H1 (cell line): Measurements from ENCODE around the gene PLEKHM3. TPM values are rescaled to one million over a fixed set of nuclear protein-coding genes. Genes with fewer than 3 reads are reported as not detected.

ENCODE experiments used
- CTCF ChIA-PET: fragments of 300-600 bp; sonication (Branson Sonifier 250); formaldehyde crosslinking; loops from one replicate; lab custom pipeline; 2021; ENCODE audit not compliant: partially characterized antibody; lab: Charles Lee
- POLR2A ChIA-PET: fragments of 300-600 bp; sonication (Branson Sonifier 250); formaldehyde crosslinking; loops from one replicate; lab custom pipeline; 2021; ENCODE audit warnings: inconsistent platforms; ENCODE audit not compliant: partially characterized antibody; lab: Charles Lee
- DNase-seq, 2 experiments: peaks; one replicate each; pipeline versions ENCODE4 v3.0.0 to v3.0.0-alpha.2; 2010 to 2022; ENCODE audit warnings: low spot score in 2 of 2, low read depth in 1 of 2, mixed read lengths in 1 of 2
- FAIRE-seq: peaks from 2 replicates; lab custom pipeline; 2011; peaks lifted over from hg19 to GRCh38; lab: Jason Lieb, UNC
- H2AFZ ChIP-seq: 2 replicates; pipeline ENCODE4 v1.8.1; 2012; ENCODE audit warnings: low read length, inconsistent platforms
- H2AK5ac ChIP-seq: 2 replicates; pipeline ENCODE4 v1.6.1; 2013; ENCODE audit warnings: low read depth, low read length
- H2BK120ac ChIP-seq: replicated peaks from 2 replicates; pipeline ENCODE3; 2013; ENCODE audit warnings: low read depth, low read length, inconsistent platforms
- H2BK12ac ChIP-seq: 2 replicates; pipeline ENCODE4 v1.6.1; 2013; ENCODE audit warnings: low read depth, low read length
- H2BK15ac ChIP-seq: 2 replicates; pipeline ENCODE4 v1.6.1; 2013; ENCODE audit warnings: low read length
- H2BK20ac ChIP-seq: 2 replicates; pipeline ENCODE4 v1.6.1; 2013; ENCODE audit warnings: low read length
- H2BK5ac ChIP-seq: 2 replicates; pipeline ENCODE4 v1.6.1; 2013; ENCODE audit warnings: low read depth, low read length
- H3K14ac ChIP-seq: 2 replicates; pipeline ENCODE4 v1.6.1; 2013; ENCODE audit warnings: inconsistent platforms; ENCODE audit not compliant: insufficient read length
- H3K18ac ChIP-seq: 2 replicates; pipeline ENCODE4 v1.6.1; 2013; ENCODE audit warnings: low read length; ENCODE audit errors: extremely low read depth
- H3K23ac ChIP-seq: 2 replicates; pipeline ENCODE4 v1.6.1; 2013; ENCODE audit warnings: inconsistent platforms; ENCODE audit not compliant: insufficient read length
- H3K23me2 ChIP-seq: 2 replicates; pipeline ENCODE4 v1.6.1; 2013; ENCODE audit warnings: low read depth, low read length
- H3K27ac ChIP-seq: 2 replicates; pipeline ENCODE4 v1.6.1; 2011; ENCODE audit warnings: low read depth, low read length, inconsistent platforms
- H3K27me3 ChIP-seq, 4 experiments: replicated peaks in 1 of 4; 1 replicate in 1 of 4; 2 replicates in 3 of 4; pipeline versions ENCODE4 v1.6.1 to v1.8.1; 2011 to 2013; ENCODE audit warnings: low read length in 3 of 4, mild to moderate bottlenecking in 3 of 4, inconsistent platforms in 2 of 4, mixed read lengths in 2 of 4, moderate library complexity in 1 of 4; ENCODE audit not compliant: control insufficient read depth in 3 of 4, insufficient read depth in 3 of 4; ENCODE audit errors: extremely low read depth in 1 of 4
- H3K36me3 ChIP-seq, 4 experiments: 2 replicates each; pipeline versions ENCODE4 v1.6.1 to v1.8.1; 2011 to 2013; ENCODE audit warnings: mild to moderate bottlenecking in 4 of 4, low read length in 3 of 4, moderate library complexity in 2 of 4, control low read depth in 1 of 4, inconsistent platforms in 1 of 4; ENCODE audit not compliant: insufficient read depth in 4 of 4, control insufficient read depth in 2 of 4
- H3K4ac ChIP-seq: replicated peaks from 2 replicates; pipeline ENCODE3; 2013; ENCODE audit warnings: low read length, low read depth, mixed read lengths, inconsistent platforms; ENCODE audit not compliant: insufficient read length
- H3K4me1 ChIP-seq, 4 experiments: replicated peaks in 1 of 4; 1 replicate in 1 of 4; 2 replicates in 3 of 4; pipeline versions ENCODE4 v1.6.1 to v1.8.1; 2011 to 2013; ENCODE audit warnings: low read length in 3 of 4, inconsistent platforms in 2 of 4, mixed read lengths in 1 of 4; ENCODE audit not compliant: insufficient read depth in 4 of 4, control insufficient read depth in 3 of 4
- H3K4me2 ChIP-seq, 2 experiments: 2 replicates each; pipeline versions ENCODE4 v1.6.1 to v1.8.1; 2011 to 2013; ENCODE audit warnings: low read depth in 2 of 2, low read length in 2 of 2, control low read depth in 1 of 2, inconsistent platforms in 1 of 2, mild to moderate bottlenecking in 1 of 2; ENCODE audit not compliant: insufficient read depth in 1 of 2
- H3K4me3 ChIP-seq, 4 experiments: fragments of 200-600, 300-600 bp in 1 of 4; sonication (generic), shearing (Covaris generic), sonication (Bioruptor Twin) in 1 of 4; 2 replicates each; pipeline versions ENCODE4 v1.5.1 to v1.8.1; 2011 to 2016; ENCODE audit warnings: low read length in 4 of 4, low read depth in 3 of 4, control low read depth in 2 of 4, inconsistent platforms in 2 of 4, mild to moderate bottlenecking in 2 of 4, mixed read lengths in 1 of 4, moderate library complexity in 1 of 4; ENCODE audit not compliant: insufficient read depth in 2 of 4; ENCODE audit errors: extremely low read depth in 1 of 4
- H3K56ac ChIP-seq: replicated peaks from 2 replicates; pipeline ENCODE3; 2013; ENCODE audit warnings: low read depth, mild to moderate bottlenecking, mixed read lengths, low read length, inconsistent platforms; ENCODE audit not compliant: insufficient read length
- H3K79me1 ChIP-seq: 2 replicates; pipeline ENCODE4 v1.6.1; 2013; ENCODE audit warnings: low read depth, low read length, control low read depth
- H3K79me2 ChIP-seq, 2 experiments: 2 replicates each; pipeline versions ENCODE4 v1.6.1 to v1.8.1; 2012 to 2013; ENCODE audit warnings: low read length in 2 of 2, mild to moderate bottlenecking in 2 of 2, inconsistent platforms in 1 of 2; ENCODE audit not compliant: insufficient read depth in 2 of 2, control insufficient read depth in 1 of 2
- H3K9ac ChIP-seq, 4 experiments: replicated peaks in 1 of 4; 1 replicate in 1 of 4; 2 replicates in 3 of 4; pipeline versions ENCODE4 v1.6.1 to v1.8.1; 2011 to 2013; ENCODE audit warnings: low read depth in 3 of 4, low read length in 3 of 4, control low read depth in 2 of 4, mild to moderate bottlenecking in 2 of 4, moderate library complexity in 2 of 4, inconsistent platforms in 1 of 4; ENCODE audit errors: extremely low read depth in 1 of 4
- H3K9me3 ChIP-seq, 2 experiments: 2 replicates each; pipeline versions ENCODE4 v1.6.1 to v1.8.1; 2012 to 2013; ENCODE audit warnings: mild to moderate bottlenecking in 2 of 2, moderate library complexity in 2 of 2, control low read depth in 1 of 2, inconsistent platforms in 1 of 2, low read depth in 1 of 2, low read length in 1 of 2, mixed read lengths in 1 of 2; ENCODE audit not compliant: insufficient read depth in 2 of 2
- H4K20me1 ChIP-seq, 2 experiments: replicated peaks in 1 of 2; 2 replicates each; pipeline versions ENCODE3 to v1.8.1; 2011 to 2013; ENCODE audit warnings: inconsistent platforms in 2 of 2, low read length in 2 of 2, mild to moderate bottlenecking in 1 of 2; ENCODE audit not compliant: insufficient read depth in 2 of 2, control insufficient read depth in 1 of 2
- H4K5ac ChIP-seq: 2 replicates; pipeline ENCODE4 v1.6.1; 2013; ENCODE audit warnings: low read length, low read depth, mixed read lengths, inconsistent platforms; ENCODE audit not compliant: insufficient read length
- H4K8ac ChIP-seq: 2 replicates; pipeline ENCODE4 v1.8.0; 2013; ENCODE audit warnings: mild to moderate bottlenecking, moderate library complexity, low read length, inconsistent platforms; ENCODE audit not compliant: insufficient read depth; ENCODE audit errors: extremely low read depth
- H4K91ac ChIP-seq: replicated peaks from 2 replicates; pipeline ENCODE3; 2013; ENCODE audit warnings: low read length, mixed read lengths, inconsistent platforms; ENCODE audit not compliant: insufficient read length
- BRCA1 ChIP-seq: IDR thresholded peaks from 2 replicates; pipeline ENCODE4 v1.6.1; 2012; ENCODE audit warnings: low read depth, low read length, improper control_type of control experiment
- HDAC2 ChIP-seq, 2 experiments: fragments of 300-600 bp in 1 of 2; sonication (generic) in 1 of 2; IDR thresholded peaks; 2 replicates each; pipeline ENCODE4 v1.6.1; 2011 to 2012; ENCODE audit warnings: low read depth in 2 of 2, low read length in 2 of 2, mild to moderate bottlenecking in 2 of 2, moderate library complexity in 2 of 2, borderline replicate concordance in 1 of 2, inconsistent platforms in 1 of 2
- JUN ChIP-seq: IDR thresholded peaks from 2 replicates; pipeline ENCODE4 v1.6.1; 2011; ENCODE audit warnings: low read depth, mild to moderate bottlenecking, improper control_type of control experiment, low read length
- KDM4A ChIP-seq: IDR thresholded peaks from one replicate; pipeline ENCODE4 v1.7.1; 2012; ENCODE audit warnings: low read depth, mild to moderate bottlenecking, moderate library complexity, low read length, inconsistent platforms; ENCODE audit not compliant: severe bottlenecking
- KDM5A ChIP-seq: fragments of 200-600 bp; IDR thresholded peaks from 2 replicates; pipeline ENCODE4 v1.7.1; 2012; ENCODE audit warnings: mild to moderate bottlenecking, low read length, inconsistent platforms, mixed read lengths
- RFX5 ChIP-seq: IDR thresholded peaks from 2 replicates; pipeline ENCODE4 v1.6.1; 2011; ENCODE audit warnings: low read depth, low read length, improper control_type of control experiment, borderline replicate concordance
- SP2 ChIP-seq: IDR thresholded peaks from 2 replicates; pipeline ENCODE4 v1.6.1; 2012; ENCODE audit warnings: mild to moderate bottlenecking, low read length, inconsistent platforms
- TBP ChIP-seq: IDR thresholded peaks from 2 replicates; pipeline ENCODE4 v1.6.1; 2011; ENCODE audit warnings: low read depth, low read length, improper control_type of control experiment
- TCF12 ChIP-seq: IDR thresholded peaks from 2 replicates; pipeline ENCODE4 v1.6.1; 2011; ENCODE audit warnings: low read depth, mild to moderate bottlenecking, low read length
- WGBS, 2 experiments: shearing (Covaris generic) in 1 of 2; methylation state at CpG; one replicate each; pipeline versions ENCODE4 v1.1.6 to v1.1.7; 2013 to 2015; ENCODE audit warnings: low lambda C conversion rate in 2 of 2, mixed read lengths in 2 of 2, inconsistent platforms in 1 of 2, low coverage in 1 of 2, missing lambda C conversion rate in 1 of 2; ENCODE audit not compliant: insufficient replicate concordance in 2 of 2, insufficient coverage in 1 of 2, insufficient read length in 1 of 2; ENCODE audit errors: extremely low coverage in 1 of 2, missing lambda C conversion rate in 1 of 2; 5-methylcytosine and 5-hydroxymethylcytosine counted together
- polyA plus RNA-seq, 7 experiments: library from polyadenylated mRNA; depleted of rRNA in 3 of 7; stranded (reverse) in 5 of 7; unstranded in 2 of 7; fragments of >200 nt in 5 of 7; fragments of 200-250 nt in 2 of 7; gene quantifications; 1 replicate in 5 of 7; 2 replicates in 1 of 7; 4 replicates in 1 of 7; pipeline versions ENCODE4 v1.2.1 to v1.2.3, GENCODE V29; 2011 to 2013; ENCODE audit warnings: missing spikeins in 2 of 7, mixed read lengths in 2 of 7
- total RNA-seq: library from RNA; stranded (reverse); fragmentation: NEBNext Ultra II Directional; extraction: Animal tissue kit (Norgen Biotek cat#: 25700); gene quantifications from 2 replicates; pipeline ENCODE4 v1.2.1, GENCODE V29; 2021

Gene PLEKHM3
- total and polyA plus RNA-seq, 2 of the 8 experiments (the other 6 are each of a cell fraction or from before 2014, with no cell fraction given): 2.3 to 5.8 TPM

GRCh38 chr2:207847098-207847806, 178.1 kb downstream of the PLEKHM3 start:
- H2BK5ac ChIP-seq: no peak overlapping the region
- H3K27ac ChIP-seq: no peak overlapping the region
- DNase-seq: no peak

More at GRCh38 chr2:207847098-207847806, 178.1 kb downstream of the PLEKHM3 start:
- Histone ChIP-seq H3K27me3 (no peaks in the 10 kb centered on the region), H3K4me1 (peaks cover 0 to 5% (median 2%) of the 10 kb centered on the region in 4 experiments; a peak in 2 of 7 replicates), H3K4me3 (no peak overlapping the region), H3K9ac (no peak overlapping the region), H3K79me2 (no peaks in the 10 kb centered on the region), H2AK5ac (no peak overlapping the region), H3K18ac (no peak overlapping the region), H4K5ac (no peak overlapping the region), H4K91ac (no peak overlapping the region), H3K23ac (no peak overlapping the region), H2AFZ (no peak overlapping the region), H2BK120ac (no peak overlapping the region), H3K9me3 (no peaks in the 10 kb centered on the region), H3K4me2 (no peak overlapping the region), H3K79me1 (no peaks in the 10 kb centered on the region), H3K36me3 (no peaks in the 10 kb centered on the region), H2BK15ac (no peak overlapping the region), H4K20me1 (no peaks in the 10 kb centered on the region), H3K14ac (no peak overlapping the region), H3K4ac (no peak overlapping the region), H3K23me2 (no peaks in the 10 kb centered on the region), H2BK20ac (no peak overlapping the region), H2BK12ac (no peak overlapping the region), H3K56ac (no peak overlapping the region), H4K8ac (no peak overlapping the region)
- ChIA-PET POLR2A (interaction anchor here (0.6 to 1.0 kb wide), 2 partner anchors 31 to 33 kb away, joined by 3 read pairs; no protein-coding TSS in a partner anchor), CTCF (interaction anchor here (0.8 to 2.7 kb wide), 6 partner anchors 12 to 301 kb away, joined by 3 to 9 read pairs (median 3); no protein-coding TSS in a partner anchor)
- no peak for TF ChIP-seq TBP
- TF ChIP-seq TCF12: no peak
- no peak for TF ChIP-seq KDM5A
- TF ChIP-seq RFX5: no peak
- TF ChIP-seq KDM4A: no peak
- no peak for TF ChIP-seq JUN
- TF ChIP-seq HDAC2 (IDR thresholded peaks at IDR 0.05; ENCODE audit: borderline replicate concordance in 1 of 2, low read depth in 2 of 2, low read length in 2 of 2): no peak
- no peak for TF ChIP-seq BRCA1
- no peak for TF ChIP-seq SP2
- WGBS, 2 experiments: 73% methylated on average over 3 of the region's 3 CpGs; no CpG with 5 or more reads in 1 of the 2 experiments
- FAIRE-seq: no peak
